Measurements from ENCODE around the gene RPL21.

The RPL21 gene

GRCh38 chr13:27258637-27259386 lies 7.5 kb downstream of the RPL21 start:
- DNase-seq, result peak in 2 of 3 donors; percentile 61 to 64

GRCh38 chr13:27259831-27260230 lies 8.5 kb downstream of the RPL21 start:
- peak; percentile 52 to 85 (median 82) for DNase-seq

- no peak for DNase-seq
Measured at GRCh38 chr13:27261396-27261795, 10.0 kb downstream of the RPL21 start.

- DNase-seq, result no peak
Measured at GRCh38 chr13:27263438-27263837, 12.1 kb downstream of the RPL21 start.

GRCh38 chr13:27264181-27264580 lies 12.8 kb downstream of the RPL21 start:
- DNase-seq, result no peak

GRCh38 chr13:27264648-27265047 lies 13.3 kb downstream of the RPL21 start:
- no peak for DNase-seq

- peak; percentile 54 to 83 (median 76) for DNase-seq
Measured at GRCh38 chr13:27266917-27267316, 15.6 kb downstream of the RPL21 start.

- peak in 2 of 3 donors; percentile 31 to 49 for DNase-seq
Measured at GRCh38 chr13:27267596-27267995, 16.2 kb downstream of the RPL21 start.

- DNase-seq, result no peak
Measured at GRCh38 chr13:27269114-27269665, 17.8 kb downstream of the RPL21 start.

- peak; percentile 92 to 96 (median 94) for DNase-seq
Measured at GRCh38 chr13:27270594-27271520, 19.5 kb downstream of the RPL21 start, which contains the start of gene RASL11A. Gene RASL11A, plus strand, starts transcription at chr13:27270830. Its CDS starts 115 bp downstream, at chr13:27270945.

- DNase-seq, result no peak
Measured at GRCh38 chr13:27271570-27272096, 20.3 kb downstream of the RPL21 start.

GRCh38 chr13:27273658-27274425 lies 22.5 kb downstream of the RPL21 start:
- no peak for DNase-seq

GRCh38 chr13:27274631-27275030 lies 23.3 kb downstream of the RPL21 start:
- no peak for DNase-seq

GRCh38 chr13:27276188-27276587 lies 24.8 kb downstream of the RPL21 start:
- DNase-seq, result no peak

GRCh38 chr13:27279506-27279905 lies 28.1 kb downstream of the RPL21 start:
- DNase-seq, result no peak

- DNase-seq, result no peak
Measured at GRCh38 chr13:27280009-27280656, 28.8 kb downstream of the RPL21 start.

GRCh38 chr13:27280841-27281240 lies 29.5 kb downstream of the RPL21 start:
- DNase-seq, result no peak

- DNase-seq, result no peak
Measured at GRCh38 chr13:27281420-27281819, 30.1 kb downstream of the RPL21 start.

- DNase-seq, result peak; percentile 52 to 67 (median 61)
Measured at GRCh38 chr13:27283906-27284493, 32.6 kb downstream of the RPL21 start.

GRCh38 chr13:27288392-27288791 lies 37.0 kb downstream of the RPL21 start:
- DNase-seq, result peak in 1 of 3 donors; percentile 60

GRCh38 chr13:27289011-27289665 lies 37.8 kb downstream of the RPL21 start:
- peak in 2 of 3 donors; percentile 24 to 39 for DNase-seq

All from suppressor macrophage treated with lipopolysaccharide for 1 hour (primary cell).